Measurements from ENCODE around the gene TIMM22.

DNA sequence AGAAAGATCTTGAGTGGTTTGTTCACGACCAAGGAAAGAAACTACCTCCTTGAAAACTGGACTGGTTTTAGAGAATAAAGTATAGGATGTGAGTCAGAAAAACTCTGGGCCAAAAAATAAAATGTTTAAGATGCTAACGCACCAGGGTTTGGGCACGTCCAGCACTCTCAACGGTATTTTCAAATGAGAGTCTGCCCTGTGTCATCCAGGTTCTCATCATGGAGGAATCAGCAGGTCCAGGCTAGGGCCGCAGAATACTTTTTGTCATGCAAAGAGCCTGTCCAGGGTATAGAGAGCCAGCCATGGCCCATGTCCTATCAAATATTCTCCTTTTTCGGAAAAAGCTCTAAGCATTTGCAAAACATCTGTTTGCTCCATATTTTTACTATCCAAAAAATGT, 19.8 kb upstream of the TIMM22 start:
- TF ChIP-seq, protein P1, sequence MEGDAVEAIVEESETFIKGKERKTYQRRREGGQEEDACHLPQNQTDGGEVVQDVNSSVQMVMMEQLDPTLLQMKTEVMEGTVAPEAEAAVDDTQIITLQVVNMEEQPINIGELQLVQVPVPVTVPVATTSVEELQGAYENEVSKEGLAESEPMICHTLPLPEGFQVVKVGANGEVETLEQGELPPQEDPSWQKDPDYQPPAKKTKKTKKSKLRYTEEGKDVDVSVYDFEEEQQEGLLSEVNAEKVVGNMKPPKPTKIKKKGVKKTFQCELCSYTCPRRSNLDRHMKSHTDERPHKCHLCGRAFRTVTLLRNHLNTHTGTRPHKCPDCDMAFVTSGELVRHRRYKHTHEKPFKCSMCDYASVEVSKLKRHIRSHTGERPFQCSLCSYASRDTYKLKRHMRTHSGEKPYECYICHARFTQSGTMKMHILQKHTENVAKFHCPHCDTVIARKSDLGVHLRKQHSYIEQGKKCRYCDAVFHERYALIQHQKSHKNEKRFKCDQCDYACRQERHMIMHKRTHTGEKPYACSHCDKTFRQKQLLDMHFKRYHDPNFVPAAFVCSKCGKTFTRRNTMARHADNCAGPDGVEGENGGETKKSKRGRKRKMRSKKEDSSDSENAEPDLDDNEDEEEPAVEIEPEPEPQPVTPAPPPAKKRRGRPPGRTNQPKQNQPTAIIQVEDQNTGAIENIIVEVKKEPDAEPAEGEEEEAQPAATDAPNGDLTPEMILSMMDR (IDR thresholded peaks at IDR 0.05), result no peak
- no peak for TF ChIP-seq POLR2A (IDR thresholded peaks at IDR 0.05)
